H1 (cell line): ENCODE data around the gene SLC6A12. TPM values are rescaled to one million over a fixed set of nuclear protein-coding genes. Genes with fewer than 3 reads are reported as not detected.

Source experiments
- BCL11A ChIP-seq, 2 experiments: IDR thresholded peaks; one replicate each; pipeline ENCODE4 v1.6.1; 2011; ENCODE audit warnings: low read depth in 2 of 2, low read length in 2 of 2, mild to moderate bottlenecking in 2 of 2
- CBX5 ChIP-seq: fragments of 300-800, 300-1000 bp; sonication (generic); IDR thresholded peaks from 2 replicates; pipeline ENCODE4 v1.7.1; 2016; ENCODE audit warnings: antibody characterized with exemption, low read length, low read depth
- E2F6 ChIP-seq: IDR thresholded peaks from 2 replicates; pipeline ENCODE4 v1.6.1; 2012; ENCODE audit warnings: inconsistent platforms
- KDM4A ChIP-seq: IDR thresholded peaks from one replicate; pipeline ENCODE4 v1.7.1; 2012; ENCODE audit warnings: low read depth, mild to moderate bottlenecking, moderate library complexity, low read length, inconsistent platforms; ENCODE audit not compliant: severe bottlenecking
- NRF1 ChIP-seq: IDR thresholded peaks from 2 replicates; pipeline ENCODE4 v1.6.1; 2011; ENCODE audit warnings: mild to moderate bottlenecking, low read depth, low read length, improper control_type of control experiment
- SIN3A ChIP-seq, 2 experiments: IDR thresholded peaks in 1 of 2; conservative IDR thresholded peaks in 1 of 2; 2 replicates each; pipeline ENCODE4 v1.6.1; 2011 to 2012; ENCODE audit warnings: low read length in 2 of 2, improper control_type of control experiment in 1 of 2, low read depth in 1 of 2, mild to moderate bottlenecking in 1 of 2
- TEAD4 ChIP-seq: IDR thresholded peaks from 2 replicates; pipeline ENCODE4 v1.6.1; 2012; ENCODE audit warnings: low read depth, low read length, inconsistent platforms, mixed read lengths
- polyA plus RNA-seq, 7 experiments: library from polyadenylated mRNA; depleted of rRNA in 3 of 7; stranded (reverse) in 5 of 7; unstranded in 2 of 7; fragments of >200 nt in 5 of 7; fragments of 200-250 nt in 2 of 7; gene quantifications; 1 replicate in 5 of 7; 2 replicates in 1 of 7; 4 replicates in 1 of 7; pipeline versions ENCODE4 v1.2.1 to v1.2.3, GENCODE V29; 2011 to 2013; ENCODE audit warnings: missing spikeins in 2 of 7, mixed read lengths in 2 of 7
- total RNA-seq: library from RNA; stranded (reverse); fragmentation: NEBNext Ultra II Directional; extraction: Animal tissue kit (Norgen Biotek cat#: 25700); gene quantifications from 2 replicates; pipeline ENCODE4 v1.2.1, GENCODE V29; 2021

SLC6A12 gene
- total and polyA plus RNA-seq, 2 of the 8 experiments (the other 6 are each of a cell fraction or from before 2014, with no cell fraction given), result 0.70 to 1.1 TPM

DNA sequence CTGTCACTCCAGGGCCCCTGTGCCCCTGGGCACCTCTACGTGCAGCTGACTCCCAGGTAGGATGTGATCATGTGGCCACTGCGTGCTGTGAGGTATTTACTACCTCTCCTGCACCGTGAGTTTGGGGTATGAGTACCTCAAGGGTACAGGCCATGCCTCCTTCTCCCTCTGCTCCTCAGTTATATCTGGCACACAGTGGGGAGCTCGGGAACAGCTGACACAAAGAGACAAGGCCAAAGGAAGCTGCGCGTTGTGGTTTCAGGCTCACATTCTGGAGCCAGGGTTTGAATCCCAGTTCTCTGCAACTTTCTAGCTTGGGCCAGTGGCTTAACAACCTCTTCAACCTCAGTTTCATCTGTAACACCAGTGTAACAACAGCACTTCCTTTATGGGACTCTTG is 7.8 kb upstream of the SLC6A12 start (continued):
- TF ChIP-seq SIN3A (conservative IDR thresholded peaks at IDR 0.05 in 1 of 2, IDR thresholded peaks at IDR 0.05 in 1 of 2; ENCODE audit: low read depth in 1 of 2, low read length in 2 of 2) (no peak), CBX5 (no peak), TEAD4 (no peak), NRF1 (no peak), E2F6 (no peak), KDM4A (no peak), BCL11A (IDR thresholded peaks at IDR 0.05; ENCODE audit: low read depth in 2 of 2, low read length in 2 of 2) (no peak)
